Smooth muscle cell (in vitro differentiated cells): Measurements from ENCODE around the gene C6orf89. TPM values are rescaled to one million over a fixed set of nuclear protein-coding genes. Genes with fewer than 3 reads are reported as not detected.

ENCODE experiments used
- DNase-seq: peaks from one replicate; lab custom pipeline; 2025; ENCODE audit not compliant: unreplicated experiment; lab: John Stamatoyannopoulos, UW
- H2AFZ ChIP-seq: fragments of 200-600 bp; sonication (generic); 2 replicates; pipeline ENCODE4 v1.6.0; 2016; ENCODE audit warnings: antibody characterized with exemption, low read depth, mild to moderate bottlenecking
- H3F3A ChIP-seq: fragments of 200-600 bp; sonication (generic); 2 replicates; pipeline ENCODE4 v1.6.0; 2017; ENCODE audit warnings: antibody characterized with exemption, low read depth
- H3K27ac ChIP-seq: fragments of 200-600 bp; sonication (generic); 2 replicates; pipeline ENCODE4 v1.5.1; 2016; ENCODE audit warnings: low read depth, mild to moderate bottlenecking
- H3K27me3 ChIP-seq: fragments of 200-600 bp; sonication (generic); 2 replicates; pipeline ENCODE4 v1.6.1; 2016; ENCODE audit warnings: low read depth, mild to moderate bottlenecking
- H3K36me3 ChIP-seq: fragments of 200-600 bp; sonication (generic); 2 replicates; pipeline ENCODE4 v1.5.1; 2016; ENCODE audit warnings: low read depth
- H3K4me1 ChIP-seq: fragments of 200-600 bp; sonication (generic); 2 replicates; pipeline ENCODE4 v1.5.1; 2016; ENCODE audit warnings: low read depth
- H3K4me2 ChIP-seq: fragments of 200-600 bp; sonication (generic); 2 replicates; pipeline ENCODE4 v1.6.0; 2016; ENCODE audit warnings: mild to moderate bottlenecking
- H3K4me3 ChIP-seq: fragments of 200-600 bp; sonication (generic); 2 replicates; pipeline ENCODE4 v1.5.1; 2016; ENCODE audit warnings: mild to moderate bottlenecking
- H3K79me2 ChIP-seq: fragments of 200-600 bp; sonication (generic); 2 replicates; pipeline ENCODE4 v1.6.0; 2016; ENCODE audit warnings: low read depth, mild to moderate bottlenecking
- H3K9ac ChIP-seq: fragments of 200-600 bp; sonication (generic); 2 replicates; pipeline ENCODE4 v1.6.0; 2016; ENCODE audit warnings: low read depth
- H3K9me3 ChIP-seq: fragments of 200-600 bp; sonication (generic); replicated peaks from 2 replicates; pipeline ENCODE4 v1.5.1; 2016; ENCODE audit warnings: low read depth
- H4K20me1 ChIP-seq: fragments of 200-600 bp; sonication (generic); 2 replicates; pipeline ENCODE4 v1.6.0; 2016; ENCODE audit warnings: low read depth
- WGBS: methylation state at CpG from one replicate; pipeline ENCODE4 v1.1.7; 2016; ENCODE audit warnings: low lambda C conversion rate; 5-methylcytosine and 5-hydroxymethylcytosine counted together
- polyA plus RNA-seq: library from polyadenylated mRNA; unstranded; fragments of >200 nt; fragmentation: Nextera tagmentation; extraction: Ambion mirVana; gene quantifications from 2 replicates; pipeline ENCODE4 v1.2.1, GENCODE V29; 2016
- total RNA-seq: library from RNA; depleted of rRNA; stranded (reverse); fragments of >200 nt; gene quantifications from 2 replicates; pipeline ENCODE4 v1.2.3, GENCODE V29; 2014
- TF ChIP-seq, protein P1 (sequence below): fragments of 200-600 bp; sonication (generic); IDR thresholded peaks from 2 replicates; pipeline ENCODE4 v1.5.1; 2017; ENCODE audit warnings: borderline replicate concordance, mild to moderate bottlenecking, antibody characterized with exemption; ENCODE audit not compliant: insufficient read depth, poor library complexity, severe bottlenecking

Gene C6orf89
- total and polyA plus RNA-seq, 2 experiments from 2014 or later, result 44.6 to 45.7 TPM

GRCh38 chr6:36847991-36848390 lies 37.8 kb upstream of the C6orf89 start:
- no peak overlapping the region for H2AFZ ChIP-seq
- TF ChIP-seq, protein P1, sequence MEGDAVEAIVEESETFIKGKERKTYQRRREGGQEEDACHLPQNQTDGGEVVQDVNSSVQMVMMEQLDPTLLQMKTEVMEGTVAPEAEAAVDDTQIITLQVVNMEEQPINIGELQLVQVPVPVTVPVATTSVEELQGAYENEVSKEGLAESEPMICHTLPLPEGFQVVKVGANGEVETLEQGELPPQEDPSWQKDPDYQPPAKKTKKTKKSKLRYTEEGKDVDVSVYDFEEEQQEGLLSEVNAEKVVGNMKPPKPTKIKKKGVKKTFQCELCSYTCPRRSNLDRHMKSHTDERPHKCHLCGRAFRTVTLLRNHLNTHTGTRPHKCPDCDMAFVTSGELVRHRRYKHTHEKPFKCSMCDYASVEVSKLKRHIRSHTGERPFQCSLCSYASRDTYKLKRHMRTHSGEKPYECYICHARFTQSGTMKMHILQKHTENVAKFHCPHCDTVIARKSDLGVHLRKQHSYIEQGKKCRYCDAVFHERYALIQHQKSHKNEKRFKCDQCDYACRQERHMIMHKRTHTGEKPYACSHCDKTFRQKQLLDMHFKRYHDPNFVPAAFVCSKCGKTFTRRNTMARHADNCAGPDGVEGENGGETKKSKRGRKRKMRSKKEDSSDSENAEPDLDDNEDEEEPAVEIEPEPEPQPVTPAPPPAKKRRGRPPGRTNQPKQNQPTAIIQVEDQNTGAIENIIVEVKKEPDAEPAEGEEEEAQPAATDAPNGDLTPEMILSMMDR, result no peak
- H3K4me3 ChIP-seq, result no peak overlapping the region
- no peak for DNase-seq
- H3K27ac ChIP-seq, result no peak overlapping the region
- H3K9ac ChIP-seq, result no peak overlapping the region
- H4K20me1 ChIP-seq, result no peaks in the 10 kb centered on the region
- 94% methylated on average over 6 of the region's 6 CpGs for WGBS
- H3K4me2 ChIP-seq, result peak overlapping the region; percentile 84
- H3F3A ChIP-seq, result peaks cover 9% of the 10 kb centered on the region
- no peaks in the 10 kb centered on the region for H3K79me2 ChIP-seq
- H3K9me3 ChIP-seq, result no peaks in the 10 kb centered on the region
- H3K27me3 ChIP-seq, result no peaks in the 10 kb centered on the region
- no peaks in the 10 kb centered on the region for H3K36me3 ChIP-seq
- H3K4me1 ChIP-seq, result peaks cover 17% of the 10 kb centered on the region

DNA sequence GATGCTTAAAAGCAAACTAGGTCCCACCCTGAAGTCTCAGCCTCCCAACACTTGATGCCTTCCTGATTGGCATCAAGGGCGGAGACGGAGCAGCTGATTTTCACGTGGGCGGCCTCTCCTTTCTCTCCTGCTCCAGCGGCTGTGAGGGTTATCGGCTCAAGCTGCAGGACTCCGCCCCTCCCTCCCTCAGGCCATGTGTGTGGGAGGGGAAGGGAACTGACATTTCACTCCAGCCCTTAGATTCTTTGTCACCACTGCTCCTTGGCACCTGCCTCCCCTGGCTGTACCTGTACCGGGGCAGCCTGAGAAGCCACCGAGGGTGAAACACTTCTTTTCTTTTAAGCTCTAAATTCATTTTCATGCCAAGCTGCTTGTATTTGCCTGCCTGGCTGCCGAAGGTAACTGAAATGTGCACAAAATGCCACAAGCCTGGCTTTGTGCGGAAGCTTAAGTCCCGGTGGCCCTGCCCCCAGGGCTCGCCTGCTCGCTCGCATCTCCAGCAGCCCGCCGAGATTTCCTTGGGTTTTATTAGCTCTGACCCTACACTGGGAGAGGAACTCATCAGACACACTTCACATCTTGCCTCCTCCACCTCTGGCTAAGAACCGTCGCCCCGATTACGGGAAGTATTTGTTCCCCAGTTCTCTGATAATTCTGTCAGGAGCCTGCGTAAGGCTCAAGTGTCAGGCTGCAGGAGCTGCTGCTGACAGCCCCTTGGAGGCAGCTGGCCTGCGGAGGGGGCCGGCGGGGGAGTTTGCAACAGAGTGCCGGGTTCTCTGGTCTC lies 36.9 kb upstream of the C6orf89 start:
- Histone ChIP-seq H3K4me1 (peaks cover 17% of the 10 kb centered on the region), H3K79me2 (no peaks in the 10 kb centered on the region), H3K27me3 (no peaks in the 10 kb centered on the region), H4K20me1 (no peaks in the 10 kb centered on the region), H3K27ac (no peak overlapping the region), H3K4me3 (peak overlapping the region; percentile 40), H3F3A (peaks cover 9% of the 10 kb centered on the region), H3K9ac (no peak overlapping the region), H3K4me2 (peak overlapping the region; percentile 84), H2AFZ (peak overlapping the region; percentile 15), H3K9me3 (no peaks in the 10 kb centered on the region), H3K36me3 (no peaks in the 10 kb centered on the region)
- WGBS, result 17% methylated on average over 26 of the region's 26 CpGs
- no peak for DNase-seq
- TF ChIP-seq, protein P1, result no peak

DNA sequence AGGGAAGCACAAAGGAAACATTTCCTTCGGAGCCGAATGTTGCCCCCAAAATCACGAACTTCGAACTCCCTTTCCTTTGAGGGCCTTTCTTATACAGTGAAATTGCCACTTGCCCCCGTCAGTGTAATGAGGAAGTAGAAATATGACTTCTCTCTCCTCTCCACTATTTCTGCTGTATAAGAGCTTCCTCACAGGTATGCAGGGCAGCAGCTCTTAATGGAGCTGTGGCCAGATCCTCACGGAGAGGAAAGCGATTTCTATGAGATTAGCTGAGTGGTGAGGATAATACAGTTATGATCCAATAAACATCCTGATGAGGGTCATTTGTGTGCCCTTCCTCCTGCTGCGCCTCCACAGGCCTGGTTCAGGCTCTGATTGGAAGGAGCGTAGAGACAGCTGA lies 35.7 kb upstream of the C6orf89 start:
- H4K20me1 ChIP-seq, result no peaks in the 10 kb centered on the region
- H3K4me1 ChIP-seq, result peaks cover 17% of the 10 kb centered on the region
- no peaks in the 10 kb centered on the region for H3K36me3 ChIP-seq
- H3K9me3 ChIP-seq, result no peaks in the 10 kb centered on the region
- no peak overlapping the region for H2AFZ ChIP-seq
- H3K27ac ChIP-seq, result no peak overlapping the region
- H3K27me3 ChIP-seq, result no peaks in the 10 kb centered on the region
- no peaks in the 10 kb centered on the region for H3K79me2 ChIP-seq
- no peak overlapping the region for H3K4me2 ChIP-seq
- no peak for DNase-seq
- peaks cover 9% of the 10 kb centered on the region for H3F3A ChIP-seq
- H3K4me3 ChIP-seq, result no peak overlapping the region
- H3K9ac ChIP-seq, result no peak overlapping the region
- 97% methylated on average over 9 of the region's 9 CpGs for WGBS
- TF ChIP-seq, protein P1, result no peak
